HepG2 (cell line): ENCODE data around the gene TMEM184B. TPM values are rescaled to one million over a fixed set of nuclear protein-coding genes. Genes with fewer than 3 reads are reported as not detected.

Source experiments
- ATAC-seq: fragments of 200-7000 bp; cut with Tn5 transposase; 3 replicates; pipeline ENCODE4 v1.9.1; 2020; ENCODE audit warnings: mild to moderate bottlenecking, moderate library complexity
- BruUV-seq: library from RNA; stranded (reverse); fragments of 400-500 nt; replicated peaks from 2 replicates; lab custom pipeline; 2021; lab: Mats Ljungman, UMichigan
- CTCF ChIA-PET: fragments of 300-600 bp; formaldehyde crosslinking; extraction: SDS; loops from one replicate; lab custom pipeline; 2021; ENCODE audit warnings: low total read pairs, inconsistent platforms, low intra/inter-chr PET ratio; lab: Yijun Ruan, JAX
- POLR2A ChIA-PET: fragments of 350-600 bp; sonication (Branson Sonifier 250); formaldehyde crosslinking; loops from one replicate; lab custom pipeline; 2020; ENCODE audit warnings: antibody characterized with exemption, inconsistent platforms; lab: Yijun Ruan, JAX
- DNase-seq: peaks from one replicate; pipeline ENCODE4 v3.0.0-alpha.2; 2015; ENCODE audit warnings: low spot score
- FAIRE-seq: peaks from 3 replicates; lab custom pipeline; 2011; peaks lifted over from hg19 to GRCh38; lab: Jason Lieb, UNC
- H2AFZ ChIP-seq: one replicate; pipeline ENCODE4 v1.6.1; 2011; ENCODE audit warnings: low read length, inconsistent platforms
- H3K27ac ChIP-seq: fragments of 300-600 bp; 3 replicates; pipeline ENCODE4 v1.8.0; 2011; ENCODE audit warnings: mixed run types, mild to moderate bottlenecking, mixed read lengths, low read length, inconsistent platforms; ENCODE audit not compliant: insufficient read depth; ENCODE audit errors: extremely low read length
- H3K27me3 ChIP-seq, 2 experiments: fragments of 200-600 bp in 1 of 2; 2 replicates in 1 of 2; 3 replicates in 1 of 2; pipeline versions ENCODE4 v1.6.0 to v1.8.0; 2011; ENCODE audit warnings: low read length in 2 of 2, mild to moderate bottlenecking in 2 of 2, moderate library complexity in 2 of 2, inconsistent platforms in 1 of 2; ENCODE audit not compliant: insufficient read depth in 2 of 2, control insufficient read depth in 1 of 2
- H3K36me3 ChIP-seq, 2 experiments: fragments of 200-600 bp in 1 of 2; replicated peaks in 1 of 2; 2 replicates in 1 of 2; 3 replicates in 1 of 2; pipeline versions ENCODE4 v1.5.1 to v1.8.0; 2011; ENCODE audit warnings: low read length in 2 of 2, inconsistent platforms in 1 of 2; ENCODE audit not compliant: insufficient read depth in 2 of 2, control insufficient read depth in 1 of 2
- H3K4me1 ChIP-seq: 2 replicates; pipeline ENCODE4 v1.5.1; 2012; ENCODE audit warnings: low read length, inconsistent platforms; ENCODE audit not compliant: insufficient read depth
- H3K4me2 ChIP-seq: 2 replicates; pipeline ENCODE4 v1.6.0; 2011; ENCODE audit warnings: low read depth, low read length, inconsistent platforms
- H3K4me3 ChIP-seq, 3 experiments: fragments of 200-600 bp in 1 of 3; sonication (generic), shearing (Covaris generic) in 1 of 3; replicated peaks in 1 of 3; 2 replicates each; pipeline ENCODE4 v1.5.1; 2011 to 2016; ENCODE audit warnings: low read length in 3 of 3, inconsistent platforms in 2 of 3, low read depth in 2 of 3, mild to moderate bottlenecking in 2 of 3, control low read depth in 1 of 3, mixed read lengths in 1 of 3; ENCODE audit not compliant: insufficient read depth in 1 of 3
- H3K79me2 ChIP-seq: one replicate; pipeline ENCODE4 v1.6.1; 2011; ENCODE audit warnings: low read length, inconsistent platforms; ENCODE audit not compliant: insufficient read depth
- H3K9ac ChIP-seq: 2 replicates; pipeline ENCODE4 v1.6.0; 2011; ENCODE audit warnings: mild to moderate bottlenecking, low read depth, low read length, inconsistent platforms; ENCODE audit not compliant: insufficient read depth
- H3K9me3 ChIP-seq: 2 replicates; pipeline ENCODE4 v1.5.1; 2012; ENCODE audit warnings: mild to moderate bottlenecking, low read length
- H4K20me1 ChIP-seq: 2 replicates; pipeline ENCODE4 v1.6.0; 2011; ENCODE audit warnings: inconsistent platforms, mild to moderate bottlenecking, low read length, moderate library complexity; ENCODE audit not compliant: insufficient read depth
- GABPA ChIP-seq, 2 experiments: IDR thresholded peaks; 2 replicates each; pipeline ENCODE4 v1.6.1; 2011 to 2016; ENCODE audit warnings: low read depth in 2 of 2, low read length in 1 of 2, missing biosample characterization in 1 of 2, missing genetic modification characterization in 1 of 2
- HNRNPLL ChIP-seq: fragments of 200-400 bp; formaldehyde crosslinking; IDR thresholded peaks from 2 replicates; pipeline ENCODE4 v1.6.1; 2017; ENCODE audit warnings: mild to moderate bottlenecking, low read depth, low read length; ENCODE audit not compliant: poor library complexity, severe bottlenecking
- IRF2 ChIP-seq: IDR thresholded peaks from 2 replicates; pipeline ENCODE4 v1.6.1; 2018; ENCODE audit warnings: missing genetic modification reagents, missing compliant biosample characterization
- MAFK ChIP-seq, 2 experiments: IDR thresholded peaks in 1 of 2; conservative IDR thresholded peaks in 1 of 2; 2 replicates each; pipeline ENCODE4 v1.6.1; 2011; ENCODE audit warnings: improper control_type of control experiment in 2 of 2, low read length in 2 of 2
- MYC ChIP-seq: sonication (generic); formaldehyde crosslinking; IDR thresholded peaks from 2 replicates; pipeline ENCODE4 v1.9.0; 2021; ENCODE audit warnings: missing genetic modification reagents, borderline replicate concordance
- MYNN ChIP-seq: sonication (generic); formaldehyde crosslinking; IDR thresholded peaks from 2 replicates; pipeline ENCODE4 v1.4.0; 2020; ENCODE audit warnings: mild to moderate bottlenecking, low read depth, missing genetic modification reagents
- NFKBIZ ChIP-seq: IDR thresholded peaks from 2 replicates; pipeline ENCODE4 v1.6.1; 2018; ENCODE audit warnings: missing genetic modification reagents, missing compliant biosample characterization
- PAXIP1 ChIP-seq: sonication (generic); formaldehyde crosslinking; conservative IDR thresholded peaks from 2 replicates; pipeline ENCODE4 v1.4.0; 2020; ENCODE audit warnings: mild to moderate bottlenecking, missing genetic modification reagents, moderate library complexity
- SP2 ChIP-seq: sonication (generic); formaldehyde crosslinking; IDR thresholded peaks from 2 replicates; pipeline ENCODE4 v1.5.1; 2020; ENCODE audit warnings: mild to moderate bottlenecking, missing genetic modification reagents
- STAT6 ChIP-seq: sonication (generic); formaldehyde crosslinking; IDR thresholded peaks from 2 replicates; pipeline ENCODE4 v1.4.0; 2020; ENCODE audit warnings: missing genetic modification reagents, mild to moderate bottlenecking, borderline replicate concordance
- ZFX ChIP-seq: sonication (generic); formaldehyde crosslinking; IDR thresholded peaks from 2 replicates; pipeline ENCODE4 v1.4.0; 2020; ENCODE audit warnings: mild to moderate bottlenecking, low read depth, missing genetic modification reagents, moderate library complexity
- ZNF256 ChIP-seq: sonication (generic); formaldehyde crosslinking; conservative IDR thresholded peaks from 2 replicates; pipeline ENCODE4 v1.4.0; 2020; ENCODE audit warnings: missing genetic modification reagents
- ZNF362 ChIP-seq: sonication (generic); formaldehyde crosslinking; IDR thresholded peaks from 2 replicates; pipeline ENCODE4 v1.4.0; 2020; ENCODE audit warnings: missing genetic modification reagents, mild to moderate bottlenecking, borderline replicate concordance
- ZNF501 ChIP-seq: sonication (generic); formaldehyde crosslinking; IDR thresholded peaks from 2 replicates; pipeline ENCODE4 v1.5.1; 2020; ENCODE audit warnings: mild to moderate bottlenecking, moderate library complexity, missing genetic modification reagents
- ZNF746 ChIP-seq: sonication (generic); formaldehyde crosslinking; IDR thresholded peaks from 2 replicates; pipeline ENCODE4 v1.8.0; 2022; ENCODE audit warnings: mild to moderate bottlenecking, missing genetic modification reagents
- WGBS: methylation state at CpG from one replicate; pipeline ENCODE4 v1.1.6; 2017; ENCODE audit warnings: low lambda C conversion rate; 5-methylcytosine and 5-hydroxymethylcytosine counted together
- in situ Hi-C: cut with HindIII; loops from 2 replicates; pipeline ENCODE4 v1.10.0; 2017; ENCODE audit warnings: low pct_unique_long_range_greater_than_20kb; ENCODE audit not compliant: extremely low pct_ligation_motif_present
- intact Hi-C: fragments of 100-400 bp; cut with micrococcal nuclease; formaldehyde crosslinking; loops from one replicate; pipeline ENCODE4 v1.10.0; 2022; ENCODE audit not compliant: unreplicated experiment
- polyA plus RNA-seq, 8 experiments: library from polyadenylated mRNA; depleted of rRNA in 3 of 8; stranded (reverse) in 7 of 8; unstranded in 1 of 8; fragments of >200 nt; fragmentation: Illumina TruSeq in 4 of 8; extraction: Trizol in 4 of 8; gene quantifications; 2 replicates each; pipeline versions ENCODE4 v1.2.1 to v1.2.3, GENCODE V29; 2011 to 2016; ENCODE audit warnings: low read depth in 4 of 8, missing spikeins in 1 of 8, mixed read lengths in 1 of 8; ENCODE audit not compliant: insufficient read depth in 1 of 8
- total RNA-seq, 5 experiments: library from RNA; depleted of rRNA; stranded (reverse); fragments of >200 nt; fragmentation: Illumina TruSeq; extraction: Trizol; gene quantifications; 2 replicates each; pipeline ENCODE4 v1.2.3, GENCODE V29; 2016; ENCODE audit warnings: low read depth in 1 of 5

The TMEM184B gene
- total and polyA plus RNA-seq, 2 of the 13 experiments (the other 11 are each of a cell fraction or from before 2014, with no cell fraction given) = 15.9 to 16.0 TPM

DNA sequence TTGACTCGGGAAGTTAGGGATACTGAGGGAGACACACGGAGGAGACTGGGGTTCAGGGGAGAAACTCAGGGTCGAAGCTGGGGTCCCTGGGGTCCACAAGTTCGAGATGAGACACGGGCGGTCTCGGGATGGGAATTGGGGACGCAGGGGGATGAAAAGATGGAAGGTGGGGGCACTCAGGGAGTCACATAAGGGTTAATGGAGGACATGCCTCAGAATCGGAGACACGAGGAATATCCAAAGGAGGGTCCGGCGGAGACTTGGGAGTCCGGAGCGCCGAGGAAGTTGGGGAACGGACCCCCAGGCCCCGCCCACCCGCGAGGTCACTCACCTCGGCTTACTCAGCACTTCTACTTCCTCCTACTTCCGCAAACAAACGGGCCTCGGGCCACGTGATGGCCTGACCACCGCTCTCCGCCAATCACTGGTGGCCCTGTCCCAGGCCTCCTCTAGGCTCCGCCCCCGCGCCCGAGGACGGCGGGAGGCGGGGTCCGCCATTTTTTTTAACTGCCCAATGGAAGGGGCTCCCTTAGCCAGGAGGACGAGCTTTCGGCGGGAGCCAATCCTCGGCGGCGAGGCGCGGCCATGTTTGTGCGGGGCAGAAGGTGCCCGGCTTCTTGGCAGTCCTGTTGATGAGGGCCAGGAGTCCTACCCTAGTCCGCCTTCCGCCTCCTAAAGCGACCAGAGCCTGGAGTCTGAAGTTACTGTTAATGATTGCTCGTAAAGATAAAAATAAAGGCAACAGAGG, 91.2 kb downstream of the TMEM184B start, which contains the start of gene PLA2G6:
PLA2G6 (minus strand) TSS at position 378 of the 748 bp plus-strand sequence. CDS start 12,404 bp downstream, outside the sequence.
- 3% methylated on average over 38 of the region's 48 CpGs for WGBS
- peaks cover 59% of the 10 kb centered on the region for H3K4me1 ChIP-seq
- in situ Hi-C loops = no loop called here
- H3K4me3 ChIP-seq = peak within 1 kb of the TSS; percentile 67 to 86 (median 77)
- H3K9me3 ChIP-seq = no peaks in the 10 kb centered on the region
- no TSS peak for BruUV-seq
- peak; percentile 87 for FAIRE-seq
- peak within 1 kb of the TSS; percentile 79 for H3K4me2 ChIP-seq
- H4K20me1 ChIP-seq = no peaks in the 10 kb centered on the region
- H3K27ac ChIP-seq = peak within 1 kb of the TSS; percentile 82
- ATAC-seq = peak; percentile 86
- H3K79me2 ChIP-seq = no peaks in the 10 kb centered on the region
- no peaks in the 10 kb centered on the region; a peak in 1 of 5 replicates for H3K27me3 ChIP-seq
- peak; percentile 97 for DNase-seq
- no peaks in the 10 kb centered on the region for H3K36me3 ChIP-seq
- no peak within 1 kb of the TSS for H2AFZ ChIP-seq
- CTCF ChIA-PET = no interaction called here
- POLR2A ChIA-PET = interaction anchor here (0.5 to 6.1 kb wide), 15 partner anchors 9 to 525 kb away, joined by 3 to 60 read pairs (median 4); partner anchors contain the start of genes BAIAP2L2 and MAFF
- H3K9ac ChIP-seq = peak within 1 kb of the TSS; percentile 91
- intact Hi-C loops = no loop called here
- peak; percentile 76 for TF ChIP-seq HNRNPLL
- TF ChIP-seq MYC (CRISPR knock-in tag) = peak; percentile 34; the same call in 1 of the 2 replicates
- TF ChIP-seq NFKBIZ (CRISPR knock-in tag) = no peak
- peak; percentile 70; the same call in 1 of the 2 replicates for TF ChIP-seq ZNF362 (CRISPR knock-in tag)
- no peak for TF ChIP-seq ZNF256 (CRISPR knock-in tag)
- 0 out of 2 replicates have a peak, but pooled peaks have one; percentile 2 for TF ChIP-seq ZNF746
- peak; percentile 73 for TF ChIP-seq SP2 (CRISPR knock-in tag)
- peak; percentile 45; the same call in 1 of the 2 replicates for TF ChIP-seq ZFX (CRISPR knock-in tag)
- TF ChIP-seq PAXIP1 (CRISPR knock-in tag) = peak; percentile 37; the same call in 1 of the 2 replicates
- peak; percentile 82 to 93 for TF ChIP-seq MAFK (conservative IDR thresholded peaks at IDR 0.05 in 1 of 2, IDR thresholded peaks at IDR 0.05 in 1 of 2; ENCODE audit: low read length in 2 of 2)
- TF ChIP-seq IRF2 (CRISPR knock-in tag) = 0 out of 2 replicates have a peak, but pooled peaks have one; percentile 9
- no peak for TF ChIP-seq GABPA (IDR thresholded peaks at IDR 0.05; ENCODE audit: low read depth, low read length)
- peak; percentile 75 for TF ChIP-seq GABPA (CRISPR knock-in tag; IDR thresholded peaks at IDR 0.05; ENCODE audit: low read depth)
- 0 out of 2 replicates have a peak, but pooled peaks have one; percentile 52 for TF ChIP-seq STAT6 (CRISPR knock-in tag)
- no peak for TF ChIP-seq MYNN (CRISPR knock-in tag)
- 0 out of 2 replicates have a peak, but pooled peaks have one; percentile 45 for TF ChIP-seq ZNF501 (CRISPR knock-in tag)
